ENCODE measurements around the gene ACTN2.

ACTN2 gene

GRCh38 chr1:236744533-236744932 is 58.2 kb downstream of the ACTN2 start:
- DNase-seq = no peak

GRCh38 chr1:236746785-236747184 is 60.5 kb downstream of the ACTN2 start:
- DNase-seq = no peak

GRCh38 chr1:236747311-236747985 is 61.1 kb downstream of the ACTN2 start:
- no peak for DNase-seq

- no peak for DNase-seq
Measured at GRCh38 chr1:236748268-236748870, 62.1 kb downstream of the ACTN2 start.

GRCh38 chr1:236750928-236751327 is 64.6 kb downstream of the ACTN2 start:
- DNase-seq = no peak

- no peak for DNase-seq
Measured at GRCh38 chr1:236751385-236751784, 65.1 kb downstream of the ACTN2 start.

- no peak for DNase-seq
Measured at GRCh38 chr1:236751935-236752334, 65.6 kb downstream of the ACTN2 start.

GRCh38 chr1:236753516-236753915 is 67.2 kb downstream of the ACTN2 start:
- peak; percentile 10 for DNase-seq

- no peak for DNase-seq
Measured at GRCh38 chr1:236753964-236754363, 67.7 kb downstream of the ACTN2 start.

- no peak for DNase-seq
Measured at GRCh38 chr1:236754525-236755210, 68.4 kb downstream of the ACTN2 start.

GRCh38 chr1:236757640-236758039 is 71.3 kb downstream of the ACTN2 start:
- no peak for DNase-seq

GRCh38 chr1:236759252-236759859 is 73.1 kb downstream of the ACTN2 start:
- peak; percentile 39 for DNase-seq

GRCh38 chr1:236760480-236760879 is 74.2 kb downstream of the ACTN2 start:
- DNase-seq = no peak

GRCh38 chr1:236760986-236761385 is 74.7 kb downstream of the ACTN2 start:
- DNase-seq = no peak

GRCh38 chr1:236761397-236762132 is 75.3 kb downstream of the ACTN2 start:
- no peak for DNase-seq

GRCh38 chr1:236762410-236762809 is 76.1 kb downstream of the ACTN2 start:
- DNase-seq = peak; percentile 31

- no peak for DNase-seq
Measured at GRCh38 chr1:236765831-236766230, 79.5 kb downstream of the ACTN2 start.

- no peak for DNase-seq
Measured at GRCh38 chr1:236766506-236766905, 80.2 kb downstream of the ACTN2 start.

- no peak for DNase-seq
Measured at GRCh38 chr1:236767276-236767675, 81.0 kb downstream of the ACTN2 start.

GRCh38 chr1:236768601-236769000 is 82.3 kb downstream of the ACTN2 start:
- no peak for DNase-seq

- no peak for DNase-seq
Measured at GRCh38 chr1:236773919-236774318, 87.6 kb downstream of the ACTN2 start.

GRCh38 chr1:236774926-236775325 is 88.6 kb downstream of the ACTN2 start:
- DNase-seq = peak; percentile 8

- DNase-seq = no peak
Measured at GRCh38 chr1:236779312-236779711, 93.0 kb downstream of the ACTN2 start.
